H1 (cell line): ENCODE results near the gene ZFAND6. TPM values are rescaled to one million over a fixed set of nuclear protein-coding genes. Genes with fewer than 3 reads are reported as not detected.

Experiments
- CTCF ChIA-PET: fragments of 300-600 bp; sonication (Branson Sonifier 250); formaldehyde crosslinking; loops from one replicate; lab custom pipeline; 2021; ENCODE audit not compliant: partially characterized antibody; lab: Charles Lee
- POLR2A ChIA-PET: fragments of 300-600 bp; sonication (Branson Sonifier 250); formaldehyde crosslinking; loops from one replicate; lab custom pipeline; 2021; ENCODE audit warnings: inconsistent platforms; ENCODE audit not compliant: partially characterized antibody; lab: Charles Lee
- DNase-seq, 2 experiments: peaks; one replicate each; pipeline versions ENCODE4 v3.0.0 to v3.0.0-alpha.2; 2010 to 2022; ENCODE audit warnings: low spot score in 2 of 2, low read depth in 1 of 2, mixed read lengths in 1 of 2
- FAIRE-seq: peaks from 2 replicates; lab custom pipeline; 2011; peaks lifted over from hg19 to GRCh38; lab: Jason Lieb, UNC
- H2AFZ ChIP-seq: 2 replicates; pipeline ENCODE4 v1.8.1; 2012; ENCODE audit warnings: low read length, inconsistent platforms
- H2AK5ac ChIP-seq: 2 replicates; pipeline ENCODE4 v1.6.1; 2013; ENCODE audit warnings: low read depth, low read length
- H2BK120ac ChIP-seq: replicated peaks from 2 replicates; pipeline ENCODE3; 2013; ENCODE audit warnings: low read depth, low read length, inconsistent platforms
- H2BK12ac ChIP-seq: 2 replicates; pipeline ENCODE4 v1.6.1; 2013; ENCODE audit warnings: low read depth, low read length
- H2BK15ac ChIP-seq: 2 replicates; pipeline ENCODE4 v1.6.1; 2013; ENCODE audit warnings: low read length
- H2BK20ac ChIP-seq: 2 replicates; pipeline ENCODE4 v1.6.1; 2013; ENCODE audit warnings: low read length
- H2BK5ac ChIP-seq: 2 replicates; pipeline ENCODE4 v1.6.1; 2013; ENCODE audit warnings: low read depth, low read length
- H3K14ac ChIP-seq: 2 replicates; pipeline ENCODE4 v1.6.1; 2013; ENCODE audit warnings: inconsistent platforms; ENCODE audit not compliant: insufficient read length
- H3K18ac ChIP-seq: 2 replicates; pipeline ENCODE4 v1.6.1; 2013; ENCODE audit warnings: low read length; ENCODE audit errors: extremely low read depth
- H3K23ac ChIP-seq: 2 replicates; pipeline ENCODE4 v1.6.1; 2013; ENCODE audit warnings: inconsistent platforms; ENCODE audit not compliant: insufficient read length
- H3K23me2 ChIP-seq: 2 replicates; pipeline ENCODE4 v1.6.1; 2013; ENCODE audit warnings: low read depth, low read length
- H3K27ac ChIP-seq: 2 replicates; pipeline ENCODE4 v1.6.1; 2011; ENCODE audit warnings: low read depth, low read length, inconsistent platforms
- H3K27me3 ChIP-seq, 4 experiments: replicated peaks in 1 of 4; 1 replicate in 1 of 4; 2 replicates in 3 of 4; pipeline versions ENCODE4 v1.6.1 to v1.8.1; 2011 to 2013; ENCODE audit warnings: low read length in 3 of 4, mild to moderate bottlenecking in 3 of 4, inconsistent platforms in 2 of 4, mixed read lengths in 2 of 4, moderate library complexity in 1 of 4; ENCODE audit not compliant: control insufficient read depth in 3 of 4, insufficient read depth in 3 of 4; ENCODE audit errors: extremely low read depth in 1 of 4
- H3K36me3 ChIP-seq, 4 experiments: 2 replicates each; pipeline versions ENCODE4 v1.6.1 to v1.8.1; 2011 to 2013; ENCODE audit warnings: mild to moderate bottlenecking in 4 of 4, low read length in 3 of 4, moderate library complexity in 2 of 4, control low read depth in 1 of 4, inconsistent platforms in 1 of 4; ENCODE audit not compliant: insufficient read depth in 4 of 4, control insufficient read depth in 2 of 4
- H3K4ac ChIP-seq: replicated peaks from 2 replicates; pipeline ENCODE3; 2013; ENCODE audit warnings: low read length, low read depth, mixed read lengths, inconsistent platforms; ENCODE audit not compliant: insufficient read length
- H3K4me1 ChIP-seq, 4 experiments: replicated peaks in 1 of 4; 1 replicate in 1 of 4; 2 replicates in 3 of 4; pipeline versions ENCODE4 v1.6.1 to v1.8.1; 2011 to 2013; ENCODE audit warnings: low read length in 3 of 4, inconsistent platforms in 2 of 4, mixed read lengths in 1 of 4; ENCODE audit not compliant: insufficient read depth in 4 of 4, control insufficient read depth in 3 of 4
- H3K4me2 ChIP-seq, 2 experiments: 2 replicates each; pipeline versions ENCODE4 v1.6.1 to v1.8.1; 2011 to 2013; ENCODE audit warnings: low read depth in 2 of 2, low read length in 2 of 2, control low read depth in 1 of 2, inconsistent platforms in 1 of 2, mild to moderate bottlenecking in 1 of 2; ENCODE audit not compliant: insufficient read depth in 1 of 2
- H3K4me3 ChIP-seq, 4 experiments: fragments of 200-600, 300-600 bp in 1 of 4; sonication (generic), shearing (Covaris generic), sonication (Bioruptor Twin) in 1 of 4; 2 replicates each; pipeline versions ENCODE4 v1.5.1 to v1.8.1; 2011 to 2016; ENCODE audit warnings: low read length in 4 of 4, low read depth in 3 of 4, control low read depth in 2 of 4, inconsistent platforms in 2 of 4, mild to moderate bottlenecking in 2 of 4, mixed read lengths in 1 of 4, moderate library complexity in 1 of 4; ENCODE audit not compliant: insufficient read depth in 2 of 4; ENCODE audit errors: extremely low read depth in 1 of 4
- H3K56ac ChIP-seq: replicated peaks from 2 replicates; pipeline ENCODE3; 2013; ENCODE audit warnings: low read depth, mild to moderate bottlenecking, mixed read lengths, low read length, inconsistent platforms; ENCODE audit not compliant: insufficient read length
- H3K79me1 ChIP-seq: 2 replicates; pipeline ENCODE4 v1.6.1; 2013; ENCODE audit warnings: low read depth, low read length, control low read depth
- H3K79me2 ChIP-seq, 2 experiments: 2 replicates each; pipeline versions ENCODE4 v1.6.1 to v1.8.1; 2012 to 2013; ENCODE audit warnings: low read length in 2 of 2, mild to moderate bottlenecking in 2 of 2, inconsistent platforms in 1 of 2; ENCODE audit not compliant: insufficient read depth in 2 of 2, control insufficient read depth in 1 of 2
- H3K9ac ChIP-seq, 4 experiments: replicated peaks in 1 of 4; 1 replicate in 1 of 4; 2 replicates in 3 of 4; pipeline versions ENCODE4 v1.6.1 to v1.8.1; 2011 to 2013; ENCODE audit warnings: low read depth in 3 of 4, low read length in 3 of 4, control low read depth in 2 of 4, mild to moderate bottlenecking in 2 of 4, moderate library complexity in 2 of 4, inconsistent platforms in 1 of 4; ENCODE audit errors: extremely low read depth in 1 of 4
- H3K9me3 ChIP-seq, 2 experiments: 2 replicates each; pipeline versions ENCODE4 v1.6.1 to v1.8.1; 2012 to 2013; ENCODE audit warnings: mild to moderate bottlenecking in 2 of 2, moderate library complexity in 2 of 2, control low read depth in 1 of 2, inconsistent platforms in 1 of 2, low read depth in 1 of 2, low read length in 1 of 2, mixed read lengths in 1 of 2; ENCODE audit not compliant: insufficient read depth in 2 of 2
- H4K20me1 ChIP-seq, 2 experiments: replicated peaks in 1 of 2; 2 replicates each; pipeline versions ENCODE3 to v1.8.1; 2011 to 2013; ENCODE audit warnings: inconsistent platforms in 2 of 2, low read length in 2 of 2, mild to moderate bottlenecking in 1 of 2; ENCODE audit not compliant: insufficient read depth in 2 of 2, control insufficient read depth in 1 of 2
- H4K5ac ChIP-seq: 2 replicates; pipeline ENCODE4 v1.6.1; 2013; ENCODE audit warnings: low read length, low read depth, mixed read lengths, inconsistent platforms; ENCODE audit not compliant: insufficient read length
- H4K8ac ChIP-seq: 2 replicates; pipeline ENCODE4 v1.8.0; 2013; ENCODE audit warnings: mild to moderate bottlenecking, moderate library complexity, low read length, inconsistent platforms; ENCODE audit not compliant: insufficient read depth; ENCODE audit errors: extremely low read depth
- H4K91ac ChIP-seq: replicated peaks from 2 replicates; pipeline ENCODE3; 2013; ENCODE audit warnings: low read length, mixed read lengths, inconsistent platforms; ENCODE audit not compliant: insufficient read length
- ASH2L ChIP-seq: fragments of 200-600, 300-600 bp; sonication (generic); IDR thresholded peaks from one replicate; pipeline ENCODE4 v1.7.1; 2017; ENCODE audit warnings: low read length
- CBX5 ChIP-seq: fragments of 300-800, 300-1000 bp; sonication (generic); IDR thresholded peaks from 2 replicates; pipeline ENCODE4 v1.7.1; 2016; ENCODE audit warnings: antibody characterized with exemption, low read length, low read depth
- CHD1 ChIP-seq: IDR thresholded peaks from 2 replicates; pipeline ENCODE4 v1.6.1; 2012; ENCODE audit warnings: low read depth, low read length, improper control_type of control experiment
- JUND ChIP-seq: IDR thresholded peaks from 2 replicates; pipeline ENCODE4 v1.6.1; 2011; ENCODE audit warnings: mild to moderate bottlenecking, improper control_type of control experiment, low read length
- POLR2AphosphoS5 ChIP-seq: IDR thresholded peaks from 2 replicates; pipeline ENCODE4 v1.6.1; 2011; ENCODE audit warnings: low read depth, low read length
- SIX5 ChIP-seq: IDR thresholded peaks from 2 replicates; pipeline ENCODE4 v1.6.1; 2011; ENCODE audit warnings: mild to moderate bottlenecking, low read depth, low read length
- TCF12 ChIP-seq: IDR thresholded peaks from 2 replicates; pipeline ENCODE4 v1.6.1; 2011; ENCODE audit warnings: low read depth, mild to moderate bottlenecking, low read length
- USF2 ChIP-seq: IDR thresholded peaks from 2 replicates; pipeline ENCODE4 v1.6.1; 2011; ENCODE audit warnings: low read length, improper control_type of control experiment
- WGBS, 2 experiments: shearing (Covaris generic) in 1 of 2; methylation state at CpG; one replicate each; pipeline versions ENCODE4 v1.1.6 to v1.1.7; 2013 to 2015; ENCODE audit warnings: low lambda C conversion rate in 2 of 2, mixed read lengths in 2 of 2, inconsistent platforms in 1 of 2, low coverage in 1 of 2, missing lambda C conversion rate in 1 of 2; ENCODE audit not compliant: insufficient replicate concordance in 2 of 2, insufficient coverage in 1 of 2, insufficient read length in 1 of 2; ENCODE audit errors: extremely low coverage in 1 of 2, missing lambda C conversion rate in 1 of 2; 5-methylcytosine and 5-hydroxymethylcytosine counted together
- polyA plus RNA-seq, 7 experiments: library from polyadenylated mRNA; depleted of rRNA in 3 of 7; stranded (reverse) in 5 of 7; unstranded in 2 of 7; fragments of >200 nt in 5 of 7; fragments of 200-250 nt in 2 of 7; gene quantifications; 1 replicate in 5 of 7; 2 replicates in 1 of 7; 4 replicates in 1 of 7; pipeline versions ENCODE4 v1.2.1 to v1.2.3, GENCODE V29; 2011 to 2013; ENCODE audit warnings: missing spikeins in 2 of 7, mixed read lengths in 2 of 7
- total RNA-seq: library from RNA; stranded (reverse); fragmentation: NEBNext Ultra II Directional; extraction: Animal tissue kit (Norgen Biotek cat#: 25700); gene quantifications from 2 replicates; pipeline ENCODE4 v1.2.1, GENCODE V29; 2021

ZFAND6 gene
- total and polyA plus RNA-seq, 2 of the 8 experiments (the other 6 are each of a cell fraction or from before 2014, with no cell fraction given) = 136 to 237 TPM

GRCh38 chr15:80157215-80157614 lies 97.7 kb downstream of the ZFAND6 start:
- no peak overlapping the region for H2AFZ ChIP-seq
- H3K9me3 ChIP-seq = no peaks in the 10 kb centered on the region
- peaks cover 0 to 12% (median 2%) of the 10 kb centered on the region in 4 experiments; a peak in 3 of 7 replicates for H3K4me1 ChIP-seq
- H4K5ac ChIP-seq = no peak overlapping the region
- H3K4me2 ChIP-seq = no peak overlapping the region
- H4K91ac ChIP-seq = no peak overlapping the region
- H3K36me3 ChIP-seq = peaks cover 0 to 4% (median under 1%) of the 10 kb centered on the region in 4 experiments; a peak in 3 of 8 replicates
- H2BK15ac ChIP-seq = no peak overlapping the region
- H3K27ac ChIP-seq = no peak overlapping the region
- no peak overlapping the region for H3K56ac ChIP-seq
- H3K79me1 ChIP-seq = peaks cover 3% of the 10 kb centered on the region; the same call in 1 of the 2 replicates
- H3K14ac ChIP-seq = no peak overlapping the region
- no peak overlapping the region for H2AK5ac ChIP-seq
- H2BK5ac ChIP-seq = no peak overlapping the region
- FAIRE-seq (no peak), DNase-seq (no peak)
- no peak overlapping the region for H3K4ac ChIP-seq
- H2BK120ac ChIP-seq = no peak overlapping the region
- no peak overlapping the region for H2BK12ac ChIP-seq
- POLR2A ChIA-PET = interaction anchor here (0.7 to 2.0 kb wide), 3 partner anchors 11 to 246 kb away, joined by 3 to 7 read pairs (median 3); no protein-coding TSS in a partner anchor
- H3K4me3 ChIP-seq = no peak overlapping the region
- no peak overlapping the region for H3K23ac ChIP-seq
- H4K20me1 ChIP-seq = peaks cover 0 to 3% of the 10 kb centered on the region in 2 experiments
- TF ChIP-seq USF2 (no peak), CHD1 (no peak), CBX5 (no peak), JUND (no peak), ASH2L (no peak), SIX5 (no peak), POLR2AphosphoS5 (no peak), TCF12 (no peak)
- peaks cover 0 to 2% (median 0%) of the 10 kb centered on the region in 4 experiments; a peak in 1 of 7 replicates for H3K27me3 ChIP-seq
- H2BK20ac ChIP-seq = no peak overlapping the region
- 83% methylated on average over 5 of the region's 5 CpGs; no CpG with 5 or more reads in 1 of the 2 experiments for WGBS, 2 experiments
- no peaks in the 10 kb centered on the region for H3K79me2 ChIP-seq
- no peak overlapping the region for H4K8ac ChIP-seq
- peaks cover 7% of the 10 kb centered on the region; the same call in 1 of the 2 replicates for H3K23me2 ChIP-seq
- H3K18ac ChIP-seq = no peak overlapping the region
- CTCF ChIA-PET = interaction anchor here (1.1 to 2.3 kb wide), 4 partner anchors 15 to 253 kb away, joined by 3 to 17 read pairs (median 4); no protein-coding TSS in a partner anchor
- H3K9ac ChIP-seq = no peak overlapping the region
